Measurements from ENCODE around the gene SLC7A14. TPM values are rescaled to one million over a fixed set of nuclear protein-coding genes. Genes with fewer than 3 reads are reported as not detected.
A peak's percentile ranks its signal among the peaks of the same experiment; 100 is the strongest.

Gene SLC7A14
- total and polyA plus RNA-seq, 2 of the 13 experiments (the other 11 are each of a cell fraction or from before 2014, with no cell fraction given), result not detected

- TF ChIP-seq GABPA (IDR thresholded peaks at IDR 0.05; ENCODE audit: low read depth, low read length), result no peak
- peak; percentile 43; the same call in 1 of the 2 replicates for TF ChIP-seq GABPA (CRISPR knock-in tag; IDR thresholded peaks at IDR 0.05; ENCODE audit: low read depth)
- TF ChIP-seq ZNF460 (CRISPR knock-in tag; IDR thresholded peaks at IDR 0.05; ENCODE audit: borderline replicate concordance), result no peak
- no peak for TF ChIP-seq FOXJ3 (CRISPR knock-in tag; IDR thresholded peaks at IDR 0.05; ENCODE audit: borderline replicate concordance)
- no peak for TF ChIP-seq ATAD3A (CRISPR knock-in tag; IDR thresholded peaks at IDR 0.05)
- peak; percentile 57; the same call in 1 of the 2 replicates for TF ChIP-seq MAFG (CRISPR knock-in tag; IDR thresholded peaks at IDR 0.05)
- TF ChIP-seq NR2F6 (IDR thresholded peaks at IDR 0.05), result peak; percentile 32; the same call in 1 of the 2 replicates
- TF ChIP-seq NR2F6 (CRISPR knock-in tag; IDR thresholded peaks at IDR 0.05), result no peak
- no peak for TF ChIP-seq ZNF609 (CRISPR knock-in tag; IDR thresholded peaks at IDR 0.05; ENCODE audit: borderline replicate concordance)
- no peak for TF ChIP-seq ZNF224 (CRISPR knock-in tag; IDR thresholded peaks at IDR 0.05)
- TF ChIP-seq HNRNPLL (IDR thresholded peaks at IDR 0.05; ENCODE audit: low read depth, low read length, poor library complexity, severe bottlenecking), result no peak
- TF ChIP-seq E2F2 (CRISPR knock-in tag; IDR thresholded peaks at IDR 0.05; ENCODE audit: borderline replicate concordance), result no peak
- no peak for TF ChIP-seq KMT2A (CRISPR knock-in tag; IDR thresholded peaks at IDR 0.05)
- no peak for TF ChIP-seq ZBTB42 (CRISPR knock-in tag; IDR thresholded peaks at IDR 0.05)
- TF ChIP-seq ZNF550 (CRISPR knock-in tag; IDR thresholded peaks at IDR 0.05; ENCODE audit: borderline replicate concordance), result no peak
- no peak for TF ChIP-seq KAT8 (CRISPR knock-in tag; IDR thresholded peaks at IDR 0.05)
- TF ChIP-seq ZNF878 (CRISPR knock-in tag; IDR thresholded peaks at IDR 0.05), result no peak
- TF ChIP-seq GATA4 (IDR thresholded peaks at IDR 0.05; ENCODE audit: borderline replicate concordance, low read depth), result no peak
- no peak for TF ChIP-seq KDM2A (CRISPR knock-in tag; IDR thresholded peaks at IDR 0.05; ENCODE audit: borderline replicate concordance, low read depth)
- no peak for TF ChIP-seq SOX5 (CRISPR knock-in tag; IDR thresholded peaks at IDR 0.05; ENCODE audit: borderline replicate concordance)
- no peak for TF ChIP-seq ZSCAN30 (CRISPR knock-in tag; IDR thresholded peaks at IDR 0.05)
- no peak for TF ChIP-seq ZNF558 (CRISPR knock-in tag; IDR thresholded peaks at IDR 0.05; ENCODE audit: borderline replicate concordance)
- no peak for TF ChIP-seq SALL2 (CRISPR knock-in tag; IDR thresholded peaks at IDR 0.05)
- TF ChIP-seq MAFK (conservative IDR thresholded peaks at IDR 0.05 in 1 of 2, IDR thresholded peaks at IDR 0.05 in 1 of 2; ENCODE audit: low read length in 2 of 2), result peak; percentile 67 to 88
- no peak for TF ChIP-seq BRF2 (CRISPR knock-in tag; IDR thresholded peaks at IDR 0.05)
- no peak for TF ChIP-seq FOXA1 (IDR thresholded peaks at IDR 0.05)
- TF ChIP-seq FOXA1 (CRISPR knock-in tag; IDR thresholded peaks at IDR 0.05), result 0 out of 2 replicates have a peak, but pooled peaks have one; percentile 12
- TF ChIP-seq SNAPC2 (CRISPR knock-in tag; IDR thresholded peaks at IDR 0.05), result no peak
Observed at GRCh38 chr3:170506556-170506955, 79.3 kb downstream of the SLC7A14 start (continued).
